ENCODE data around the gene RSBN1L. TPM values are rescaled to one million over a fixed set of nuclear protein-coding genes. Genes with fewer than 3 reads are reported as not detected.
"Not testable (repeated sequence)": the region's sequence is repeated elsewhere in the genome, so short reads cannot be mapped to it uniquely, and the experiment has no call there.

RSBN1L gene
- total RNA-seq, 4 donors from 2014 or later: 13.7 to 26.2 (median 19.8) TPM

DNA sequence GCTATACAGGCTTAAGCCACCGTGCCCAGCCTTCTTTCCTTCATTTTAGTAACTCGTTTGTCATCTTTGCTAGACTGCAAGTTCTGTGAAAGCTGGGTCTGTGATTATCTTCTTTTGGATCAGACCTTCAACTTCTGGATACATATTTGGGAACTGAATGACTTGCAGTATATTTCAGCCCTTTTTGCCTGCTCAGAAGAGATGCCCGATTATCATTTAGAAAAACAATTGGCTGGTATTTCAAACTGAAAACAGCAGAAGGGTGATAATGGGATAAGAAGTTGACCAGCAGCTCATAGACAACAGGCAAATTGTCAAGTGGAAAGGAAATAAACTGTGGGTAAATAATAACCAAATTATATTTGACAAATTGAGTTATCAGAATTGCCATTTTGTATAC is 14.6 kb downstream of the RSBN1L start:
- no peaks in the 10 kb centered on the region for H3K27me3 ChIP-seq
- peaks cover 0 to 7% (median 0%) of the 10 kb centered on the region in 4 donors for H3K36me3 ChIP-seq
- peaks cover 0 to 42% (median 13%) of the 10 kb centered on the region in 4 donors for H3K4me1 ChIP-seq
- in situ Hi-C loops (cut with MboI; ENCODE audit: low pct_ligation_motif_present in 1 of 4, low pct_unique_long_range_greater_than_20kb in 1 of 4, low sequenced_read_pairs in 3 of 4) (no loop called here), intact Hi-C loops (cut with DNase I; ENCODE audit: low total_unique reads) (no loop called here)
- no peaks in the 10 kb centered on the region for H3K9me3 ChIP-seq
- H3K4me3 ChIP-seq: no peak overlapping the region
- DNase-seq: no peak
- TF ChIP-seq, protein P1, sequence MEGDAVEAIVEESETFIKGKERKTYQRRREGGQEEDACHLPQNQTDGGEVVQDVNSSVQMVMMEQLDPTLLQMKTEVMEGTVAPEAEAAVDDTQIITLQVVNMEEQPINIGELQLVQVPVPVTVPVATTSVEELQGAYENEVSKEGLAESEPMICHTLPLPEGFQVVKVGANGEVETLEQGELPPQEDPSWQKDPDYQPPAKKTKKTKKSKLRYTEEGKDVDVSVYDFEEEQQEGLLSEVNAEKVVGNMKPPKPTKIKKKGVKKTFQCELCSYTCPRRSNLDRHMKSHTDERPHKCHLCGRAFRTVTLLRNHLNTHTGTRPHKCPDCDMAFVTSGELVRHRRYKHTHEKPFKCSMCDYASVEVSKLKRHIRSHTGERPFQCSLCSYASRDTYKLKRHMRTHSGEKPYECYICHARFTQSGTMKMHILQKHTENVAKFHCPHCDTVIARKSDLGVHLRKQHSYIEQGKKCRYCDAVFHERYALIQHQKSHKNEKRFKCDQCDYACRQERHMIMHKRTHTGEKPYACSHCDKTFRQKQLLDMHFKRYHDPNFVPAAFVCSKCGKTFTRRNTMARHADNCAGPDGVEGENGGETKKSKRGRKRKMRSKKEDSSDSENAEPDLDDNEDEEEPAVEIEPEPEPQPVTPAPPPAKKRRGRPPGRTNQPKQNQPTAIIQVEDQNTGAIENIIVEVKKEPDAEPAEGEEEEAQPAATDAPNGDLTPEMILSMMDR (IDR thresholded peaks at IDR 0.05): no peak
- TF ChIP-seq POLR2AphosphoS5 (IDR thresholded peaks at IDR 0.05): no peak
- no peak for TF ChIP-seq EP300 (IDR thresholded peaks at IDR 0.05; ENCODE audit: low read depth)
- no peak for TF ChIP-seq POLR2A (IDR thresholded peaks at IDR 0.05)
- no peak overlapping the region for H3K27ac ChIP-seq
- WGBS, 2 donors (ENCODE audit: low coverage in 1 of 2): 84 to 85% methylated on average over 2 to 3 of the region's 3 CpGs

DNA sequence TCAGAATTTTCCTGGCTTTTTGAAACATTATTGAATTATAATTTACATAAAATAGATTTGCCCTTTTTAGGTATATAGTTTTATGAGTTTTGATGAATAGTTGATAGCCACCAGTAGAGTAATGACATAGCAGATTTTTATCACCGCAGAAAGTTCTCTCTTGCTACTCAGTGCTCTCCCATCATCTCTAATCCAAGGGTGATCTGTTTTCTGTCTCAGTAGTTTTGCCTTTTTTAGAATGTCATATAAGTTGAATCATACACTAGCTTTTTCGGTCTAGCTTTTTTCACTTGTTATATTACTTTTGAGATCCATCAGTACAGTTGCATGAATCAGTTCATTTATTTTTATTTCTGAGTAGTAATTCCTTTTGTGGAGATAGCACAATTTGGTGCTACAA is 17.9 kb downstream of the RSBN1L start:
- peaks cover 3 to 57% (median 19%) of the 10 kb centered on the region in 4 donors for H3K4me1 ChIP-seq
- no peak for TF ChIP-seq EP300 (IDR thresholded peaks at IDR 0.05; ENCODE audit: low read depth)
- no peak for TF ChIP-seq POLR2A (IDR thresholded peaks at IDR 0.05)
- TF ChIP-seq, protein P1 (IDR thresholded peaks at IDR 0.05): no peak
- no peak for TF ChIP-seq POLR2AphosphoS5 (IDR thresholded peaks at IDR 0.05)
- H3K27ac ChIP-seq: no peak overlapping the region
- no peaks in the 10 kb centered on the region for H3K36me3 ChIP-seq
- no peaks in the 10 kb centered on the region for H3K27me3 ChIP-seq
- H3K9me3 ChIP-seq: no peaks in the 10 kb centered on the region
- no peak overlapping the region for H3K4me3 ChIP-seq
- intact Hi-C loops (cut with DNase I; ENCODE audit: low total_unique reads): no loop called here
- no peak for DNase-seq
- in situ Hi-C loops (cut with MboI; ENCODE audit: low pct_ligation_motif_present in 1 of 4, low pct_unique_long_range_greater_than_20kb in 1 of 4, low sequenced_read_pairs in 3 of 4): no loop called here
- 60 to 80% methylated on average over 2 of the region's 2 CpGs for WGBS, 2 donors (ENCODE audit: low coverage in 1 of 2)

DNA sequence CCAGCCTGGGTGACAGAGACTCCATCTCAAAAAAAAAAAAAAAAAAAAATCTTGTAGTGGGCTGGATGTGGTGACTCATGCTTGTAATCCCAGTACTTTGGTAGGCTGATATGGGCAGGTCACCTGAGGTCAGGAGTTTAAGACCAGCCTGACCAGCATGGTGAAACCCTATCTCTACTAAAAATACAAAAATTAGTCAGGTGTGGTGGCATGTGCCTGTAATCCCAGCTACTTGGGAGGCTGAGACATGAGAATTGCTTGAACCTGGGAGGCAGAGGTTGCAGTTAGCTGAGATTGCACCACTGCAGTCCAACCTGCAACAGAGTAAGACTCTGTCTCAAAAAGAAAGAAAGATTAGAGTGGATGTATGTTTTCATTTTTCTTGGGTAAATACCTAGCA is 18.7 kb downstream of the RSBN1L start:
- H3K27me3 ChIP-seq; DNase-seq; H3K27ac ChIP-seq; intact Hi-C loops (cut with DNase I; ENCODE audit: low total_unique reads); H3K9me3 ChIP-seq; in situ Hi-C loops (cut with MboI; ENCODE audit: low pct_ligation_motif_present in 1 of 4, low pct_unique_long_range_greater_than_20kb in 1 of 4, low sequenced_read_pairs in 3 of 4); H3K36me3 ChIP-seq; H3K4me3 ChIP-seq: not testable (repeated sequence)
- H3K4me1 ChIP-seq: peaks cover 3 to 50% (median 19%) of the 10 kb centered on the region in 4 donors

DNA sequence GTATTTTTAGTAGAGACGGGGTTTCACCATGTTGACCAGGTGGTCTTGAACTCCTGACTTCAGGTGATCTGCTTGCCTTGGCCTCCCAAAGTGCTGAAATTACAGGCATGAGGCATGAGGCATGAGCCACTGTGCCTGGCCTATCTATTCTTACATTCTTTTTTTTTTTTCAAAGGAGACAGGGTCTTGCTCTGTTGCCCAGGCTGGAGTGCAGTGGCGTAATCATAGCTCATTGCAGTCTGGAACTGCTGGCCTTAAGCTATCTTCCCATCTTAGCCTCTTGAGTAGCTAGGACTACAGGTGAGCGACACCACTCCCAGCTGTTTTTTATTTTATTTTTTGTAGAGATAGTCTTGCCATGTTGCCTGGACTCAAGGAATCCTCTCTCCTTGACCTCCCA is 20.5 kb downstream of the RSBN1L start:
- no peaks in the 10 kb centered on the region for H3K27me3 ChIP-seq
- 99 to 100% methylated on average over 2 to 3 of the region's 3 CpGs for WGBS, 2 donors (ENCODE audit: low coverage in 1 of 2)
- in situ Hi-C loops (cut with MboI; ENCODE audit: low pct_ligation_motif_present in 1 of 4, low pct_unique_long_range_greater_than_20kb in 1 of 4, low sequenced_read_pairs in 3 of 4) (no loop called here), intact Hi-C loops (cut with DNase I; ENCODE audit: low total_unique reads) (no loop called here)
- no peak for DNase-seq
- no peak overlapping the region for H3K27ac ChIP-seq
- H3K4me1 ChIP-seq: peaks cover 3 to 45% (median 18%) of the 10 kb centered on the region in 4 donors
- H3K36me3 ChIP-seq: no peaks in the 10 kb centered on the region
- H3K9me3 ChIP-seq: no peaks in the 10 kb centered on the region
- H3K4me3 ChIP-seq: no peak overlapping the region
- TF ChIP-seq POLR2AphosphoS5 (IDR thresholded peaks at IDR 0.05) (no peak), EP300 (IDR thresholded peaks at IDR 0.05; ENCODE audit: low read depth) (no peak), POLR2A (IDR thresholded peaks at IDR 0.05) (no peak)
- TF ChIP-seq, protein P1 (IDR thresholded peaks at IDR 0.05): no peak

DNA sequence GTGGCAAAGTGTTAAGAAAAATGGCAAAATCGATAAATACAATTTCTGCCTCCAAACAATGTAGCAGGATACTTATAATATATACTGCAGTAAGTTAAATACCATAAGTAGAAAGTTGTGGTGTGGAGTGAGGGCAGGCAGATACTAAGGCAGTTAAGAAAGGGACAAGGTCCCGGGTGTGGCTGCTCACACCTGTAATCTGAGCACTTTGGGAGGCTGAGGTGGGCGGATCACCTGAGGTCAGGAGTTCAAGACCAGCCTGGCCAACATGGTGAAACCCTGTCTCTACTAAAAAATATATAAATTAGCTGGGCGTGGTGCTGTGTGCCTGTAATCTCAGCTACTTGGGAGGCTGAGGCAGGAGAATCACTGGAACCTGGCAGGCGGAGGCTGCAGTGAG is 21.3 kb downstream of the RSBN1L start:
- H3K36me3 ChIP-seq; intact Hi-C loops (cut with DNase I; ENCODE audit: low total_unique reads); H3K4me3 ChIP-seq; H3K27ac ChIP-seq; in situ Hi-C loops (cut with MboI; ENCODE audit: low pct_ligation_motif_present in 1 of 4, low pct_unique_long_range_greater_than_20kb in 1 of 4, low sequenced_read_pairs in 3 of 4); H3K27me3 ChIP-seq; H3K9me3 ChIP-seq: not testable (repeated sequence)
- peak; percentile 27 for DNase-seq
- 88 to 89% methylated on average over 3 to 5 of the region's 5 CpGs for WGBS, 2 donors (ENCODE audit: low coverage in 1 of 2)
- H3K4me1 ChIP-seq: peaks cover 3 to 53% (median 18%) of the 10 kb centered on the region in 4 donors

Measured in transverse colon (tissue), 4 donors.